Chondrocyte (in vitro differentiated cells): ENCODE data around the gene ATP8B4. TPM values are rescaled to one million over a fixed set of nuclear protein-coding genes. Genes with fewer than 3 reads are reported as not detected.

Source experiments
- DNase-seq: peaks from one replicate; pipeline ENCODE4 v3.0.0; 2021; ENCODE audit warnings: mixed read lengths, low spot score
- H3K27ac Mint-ChIP-seq: one replicate; pipeline ENCODE4 v1.8.0; 2021; ENCODE audit warnings: mild to moderate bottlenecking, moderate library complexity, mixed read lengths; ENCODE audit not compliant: unreplicated experiment
- H3K27me3 Mint-ChIP-seq: 2 replicates; pipeline ENCODE4 v1.8.0; 2021; ENCODE audit warnings: low read depth, mixed read lengths
- H3K36me3 Mint-ChIP-seq: 2 replicates; pipeline ENCODE4 v1.8.0; 2021; ENCODE audit warnings: low read depth, mixed read lengths
- H3K4me1 Mint-ChIP-seq: 2 replicates; pipeline ENCODE4 v1.8.0; 2021; ENCODE audit warnings: low read depth, mild to moderate bottlenecking, mixed read lengths
- H3K4me3 Mint-ChIP-seq: one replicate; pipeline ENCODE4 v1.8.0; 2021; ENCODE audit warnings: mild to moderate bottlenecking, moderate library complexity, mixed read lengths; ENCODE audit not compliant: unreplicated experiment
- H3K9me3 Mint-ChIP-seq: 2 replicates; pipeline ENCODE4 v1.8.0; 2021; ENCODE audit warnings: low read depth, mixed read lengths
- CTCF ChIP-seq: fragments of 200-600 bp; sonication (generic); IDR thresholded peaks from 2 replicates; pipeline ENCODE4 v1.5.0; 2021; ENCODE audit warnings: antibody characterized with exemption, mild to moderate bottlenecking, moderate library complexity
- total RNA-seq: library from RNA; stranded (reverse); gene quantifications from 3 replicates; pipeline ENCODE4 v1.2.1, GENCODE V29; 2021

The ATP8B4 gene
- total RNA-seq, 1 donor from 2014 or later: not detected

GRCh38 chr15:49831206-49831965, 287.6 kb downstream of the ATP8B4 start:
- peaks cover 2% of the 10 kb centered on the region for H3K9me3 Mint-ChIP-seq
- TF ChIP-seq CTCF: no peak
- DNase-seq: no peak
- H3K4me3 Mint-ChIP-seq: no peak overlapping the region
- H3K36me3 Mint-ChIP-seq: peaks cover 1% of the 10 kb centered on the region
- no peaks in the 10 kb centered on the region for H3K27me3 Mint-ChIP-seq
- peaks cover 21% of the 10 kb centered on the region for H3K4me1 Mint-ChIP-seq
- H3K27ac Mint-ChIP-seq: peak overlapping the region; percentile 71

- Mint-ChIP-seq H3K9me3 (no peaks in the 10 kb centered on the region), H3K4me1 (peaks cover 21% of the 10 kb centered on the region), H3K4me3 (no peak overlapping the region), H3K27me3 (no peaks in the 10 kb centered on the region), H3K36me3 (no peaks in the 10 kb centered on the region), H3K27ac (no peak overlapping the region)
- no peak for TF ChIP-seq CTCF
- DNase-seq: no peak
Measured at GRCh38 chr15:49830391-49830790, 288.6 kb downstream of the ATP8B4 start.

- Mint-ChIP-seq H3K36me3 (no peaks in the 10 kb centered on the region), H3K9me3 (no peaks in the 10 kb centered on the region), H3K27ac (no peak overlapping the region), H3K27me3 (no peaks in the 10 kb centered on the region), H3K4me3 (no peak overlapping the region), H3K4me1 (peaks cover 18% of the 10 kb centered on the region)
- no peak for TF ChIP-seq CTCF
- DNase-seq: no peak
Measured at GRCh38 chr15:49827311-49827710, 291.7 kb downstream of the ATP8B4 start.

GRCh38 chr15:49826640-49827234, 292.3 kb downstream of the ATP8B4 start:
- no peaks in the 10 kb centered on the region for H3K9me3 Mint-ChIP-seq
- peaks cover 12% of the 10 kb centered on the region for H3K4me1 Mint-ChIP-seq
- no peak overlapping the region for H3K4me3 Mint-ChIP-seq
- H3K36me3 Mint-ChIP-seq: no peaks in the 10 kb centered on the region
- no peak overlapping the region for H3K27ac Mint-ChIP-seq
- H3K27me3 Mint-ChIP-seq: no peaks in the 10 kb centered on the region
- no peak for DNase-seq
- no peak for TF ChIP-seq CTCF

GRCh38 chr15:49824775-49825099, 294.3 kb downstream of the ATP8B4 start:
- Mint-ChIP-seq H3K4me3 (no peak overlapping the region), H3K9me3 (no peaks in the 10 kb centered on the region), H3K27me3 (no peaks in the 10 kb centered on the region), H3K36me3 (no peaks in the 10 kb centered on the region), H3K4me1 (no peaks in the 10 kb centered on the region), H3K27ac (no peak overlapping the region)
- no peak for TF ChIP-seq CTCF
- no peak for DNase-seq
